Measurements from ENCODE around the gene APBB1. TPM values are rescaled to one million over a fixed set of nuclear protein-coding genes. Genes with fewer than 3 reads are reported as not detected.

APBB1 gene
- total and polyA plus RNA-seq, 10 of the 15 experiments (the other 5 are each of a cell fraction or from before 2014, with no cell fraction given) = 0.31 to 10.6 (median 5.4) TPM

DNA sequence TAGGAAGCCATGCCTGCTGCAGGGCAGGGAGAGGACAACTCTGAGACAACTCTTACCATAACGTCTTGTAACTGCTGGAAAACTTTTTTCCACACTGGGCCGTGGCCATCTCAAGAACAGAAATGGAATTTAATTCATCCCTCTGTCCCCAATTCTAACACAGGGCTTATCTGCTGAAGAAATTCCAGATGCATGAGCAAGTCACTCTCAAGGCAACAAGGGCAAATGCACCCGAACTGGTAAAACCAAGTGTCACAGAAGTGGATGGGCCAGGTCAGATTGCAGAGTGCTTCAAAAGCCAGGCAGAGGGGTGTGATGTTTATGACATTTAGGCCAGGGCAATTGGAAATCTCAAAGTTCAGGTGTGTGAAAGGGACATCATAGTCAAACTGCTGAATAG, 21.3 kb downstream of the APBB1 start:
- Histone ChIP-seq H3K36me3 (ENCODE audit: control insufficient read depth in 2 of 2, insufficient read depth in 2 of 2, low read length in 1 of 2) (no peaks in the 10 kb centered on the region), H4K20me1 (ENCODE audit: control insufficient read depth, insufficient read depth) (no peaks in the 10 kb centered on the region), H3K4me2 (ENCODE audit: control insufficient read depth, insufficient read depth) (no peak overlapping the region), H3K4me3 (no peak overlapping the region), H3K9ac (ENCODE audit: control insufficient read depth, insufficient read depth, low read length) (no peak overlapping the region), H2AFZ (ENCODE audit: control insufficient read depth, low read depth, low read length) (no peak overlapping the region), H3K27me3 (replicated peaks in 1 of 2; ENCODE audit: control insufficient read depth in 2 of 2, insufficient read depth in 2 of 2, low read length in 1 of 2) (no peaks in the 10 kb centered on the region), H3K9me3 (replicated peaks; ENCODE audit: control insufficient read depth, insufficient read depth, low read length) (no peaks in the 10 kb centered on the region), H3K79me2 (ENCODE audit: control insufficient read depth, insufficient read depth, low read length) (no peaks in the 10 kb centered on the region), H3K4me1 (ENCODE audit: control insufficient read depth, insufficient read depth, low read length) (peaks cover 13% of the 10 kb centered on the region), H3K27ac (ENCODE audit: control insufficient read depth, insufficient read depth) (no peak overlapping the region)
- ChIA-PET CTCF (interaction anchor here (1.2 to 1.9 kb wide), 2 partner anchors 41 to 46 kb away, joined by 4 to 7 read pairs; no protein-coding TSS in a partner anchor), SMC1A (ENCODE audit: uncharacterized antibody, unreplicated experiment) (interaction anchor here (1.6 to 1.7 kb wide), 2 partner anchors 18 to 21 kb away, joined by 5 to 8 read pairs; no protein-coding TSS in a partner anchor), POLR2A (no interaction called here), RAD21 (ENCODE audit: unreplicated experiment) (interaction anchor here (1.2 kb wide), 1 partner anchor 18 kb away, joined by 3 read pairs; no protein-coding TSS in a partner anchor)
- FAIRE-seq (no peak), ATAC-seq (no peak), DNase-seq (ENCODE audit: low read depth, low spot score) (no peak)
- in situ Hi-C loops (cut with MboI) = no loop called here
- no TSS peak for BruUV-seq (replicated peaks)
- WGBS (ENCODE audit: insufficient coverage, insufficient replicate concordance, low lambda C conversion rate, missing lambda C conversion rate) = 52% methylated on average over 3 of the region's 3 CpGs
- no peak for TF ChIP-seq KAT2A (conservative IDR thresholded peaks at IDR 0.05; ENCODE audit: control insufficient read depth, low read depth, low read length)
- TF ChIP-seq SMAD1 (IDR thresholded peaks at IDR 0.05; ENCODE audit: low read depth, partially characterized antibody) = no peak
- TF ChIP-seq MTA2 (IDR thresholded peaks at IDR 0.05; ENCODE audit: low read depth) = no peak
- no peak for TF ChIP-seq RCOR1 (conservative IDR thresholded peaks at IDR 0.05; ENCODE audit: low read depth, low read length)
- no peak for TF ChIP-seq E4F1 (IDR thresholded peaks at IDR 0.05; ENCODE audit: borderline replicate concordance, partially characterized antibody)
- TF ChIP-seq YY1 (IDR thresholded peaks at IDR 0.05; ENCODE audit: low read depth, low read length) = no peak
- TF ChIP-seq FOXK2 (IDR thresholded peaks at IDR 0.05) = no peak
- TF ChIP-seq, protein P1, sequence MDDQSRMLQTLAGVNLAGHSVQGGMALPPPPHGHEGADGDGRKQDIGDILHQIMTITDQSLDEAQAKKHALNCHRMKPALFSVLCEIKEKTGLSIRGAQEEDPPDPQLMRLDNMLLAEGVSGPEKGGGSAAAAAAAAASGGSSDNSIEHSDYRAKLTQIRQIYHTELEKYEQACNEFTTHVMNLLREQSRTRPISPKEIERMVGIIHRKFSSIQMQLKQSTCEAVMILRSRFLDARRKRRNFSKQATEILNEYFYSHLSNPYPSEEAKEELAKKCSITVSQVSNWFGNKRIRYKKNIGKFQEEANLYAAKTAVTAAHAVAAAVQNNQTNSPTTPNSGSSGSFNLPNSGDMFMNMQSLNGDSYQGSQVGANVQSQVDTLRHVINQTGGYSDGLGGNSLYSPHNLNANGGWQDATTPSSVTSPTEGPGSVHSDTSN (IDR thresholded peaks at IDR 0.05; ENCODE audit: insufficient replicate concordance, low read depth, low read length) = no peak
- TF ChIP-seq, protein P2, sequence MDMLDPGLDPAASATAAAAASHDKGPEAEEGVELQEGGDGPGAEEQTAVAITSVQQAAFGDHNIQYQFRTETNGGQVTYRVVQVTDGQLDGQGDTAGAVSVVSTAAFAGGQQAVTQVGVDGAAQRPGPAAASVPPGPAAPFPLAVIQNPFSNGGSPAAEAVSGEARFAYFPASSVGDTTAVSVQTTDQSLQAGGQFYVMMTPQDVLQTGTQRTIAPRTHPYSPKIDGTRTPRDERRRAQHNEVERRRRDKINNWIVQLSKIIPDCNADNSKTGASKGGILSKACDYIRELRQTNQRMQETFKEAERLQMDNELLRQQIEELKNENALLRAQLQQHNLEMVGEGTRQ (IDR thresholded peaks at IDR 0.05; ENCODE audit: borderline replicate concordance, low read depth, low read length) = no peak
- no peak for TF ChIP-seq PML (IDR thresholded peaks at IDR 0.05; ENCODE audit: low read length)
- TF ChIP-seq SREBF2 (IDR thresholded peaks at IDR 0.05; ENCODE audit: low read length) = no peak
- no peak for TF ChIP-seq KDM1A (IDR thresholded peaks at IDR 0.05; ENCODE audit: borderline replicate concordance)
- intact Hi-C loops (cut with micrococcal nuclease; ENCODE audit: unreplicated experiment) = no loop called here

All from GM12878 (cell line).